A549 (cell line): ENCODE measurements around the gene PARP1.

Source experiments
- CHD2 ChIP-seq: fragments of 150-350 bp; IDR thresholded peaks from 2 replicates; pipeline ENCODE4 v1.6.1; 2014; ENCODE audit warnings: low read length; ENCODE audit not compliant: partially characterized antibody
- EHF ChIP-seq: fragments of 250-450 bp; sonication (Bioruptor Pico); IDR thresholded peaks from 2 replicates; pipeline ENCODE4 v1.5.0; 2020; ENCODE audit warnings: mild to moderate bottlenecking
- EP300 ChIP-seq, 2 experiments: fragments of >200 bp; sonication (Bioruptor Twin); formaldehyde crosslinking; IDR thresholded peaks; 2 replicates in 1 of 2; 3 replicates in 1 of 2; pipeline ENCODE4 v1.6.1; 2016 to 2017
- NR3C1 ChIP-seq: fragments of >200 bp; sonication (Bioruptor Twin); formaldehyde crosslinking; IDR thresholded peaks from 3 replicates; pipeline ENCODE4 v1.6.1; 2017
- POLR2A ChIP-seq: IDR thresholded peaks from 2 replicates; pipeline ENCODE4 v1.6.1; 2012; ENCODE audit warnings: mild to moderate bottlenecking, low read length
- TF ChIP-seq, protein P1 (sequence below): fragments of >200 bp; sonication (Bioruptor Twin); formaldehyde crosslinking; IDR thresholded peaks from 3 replicates; pipeline ENCODE4 v1.5.1; 2016

- TF ChIP-seq NR3C1 (no peak), POLR2A (no peak), CHD2 (no peak), EP300 (IDR thresholded peaks at IDR 0.05) (no peak), EHF (CRISPR knock-in tag) (no peak)
- TF ChIP-seq, protein P1, sequence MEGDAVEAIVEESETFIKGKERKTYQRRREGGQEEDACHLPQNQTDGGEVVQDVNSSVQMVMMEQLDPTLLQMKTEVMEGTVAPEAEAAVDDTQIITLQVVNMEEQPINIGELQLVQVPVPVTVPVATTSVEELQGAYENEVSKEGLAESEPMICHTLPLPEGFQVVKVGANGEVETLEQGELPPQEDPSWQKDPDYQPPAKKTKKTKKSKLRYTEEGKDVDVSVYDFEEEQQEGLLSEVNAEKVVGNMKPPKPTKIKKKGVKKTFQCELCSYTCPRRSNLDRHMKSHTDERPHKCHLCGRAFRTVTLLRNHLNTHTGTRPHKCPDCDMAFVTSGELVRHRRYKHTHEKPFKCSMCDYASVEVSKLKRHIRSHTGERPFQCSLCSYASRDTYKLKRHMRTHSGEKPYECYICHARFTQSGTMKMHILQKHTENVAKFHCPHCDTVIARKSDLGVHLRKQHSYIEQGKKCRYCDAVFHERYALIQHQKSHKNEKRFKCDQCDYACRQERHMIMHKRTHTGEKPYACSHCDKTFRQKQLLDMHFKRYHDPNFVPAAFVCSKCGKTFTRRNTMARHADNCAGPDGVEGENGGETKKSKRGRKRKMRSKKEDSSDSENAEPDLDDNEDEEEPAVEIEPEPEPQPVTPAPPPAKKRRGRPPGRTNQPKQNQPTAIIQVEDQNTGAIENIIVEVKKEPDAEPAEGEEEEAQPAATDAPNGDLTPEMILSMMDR = no peak
Observed at GRCh38 chr1:226428791-226429461, 21.0 kb upstream of the PARP1 start.
